ENCODE data around the gene CDKAL1.

CDKAL1 gene

GRCh38 chr6:20879526-20879925 is 345.3 kb downstream of the CDKAL1 start:
- DNase-seq, result no peak
- ChIA-PET POLR2A (no interaction called here), CTCF (no interaction called here)
- Histone ChIP-seq H3K27me3 (replicated peaks in 2 of 5; ENCODE audit: control insufficient read depth in 4 of 5, insufficient read depth in 5 of 5, low read length in 4 of 5) (no peaks in the 10 kb centered on the region), H3K4me3 (ENCODE audit: control insufficient read depth in 1 of 7, extremely low read depth in 1 of 7, insufficient read depth in 4 of 7, low read depth in 2 of 7, low read length in 6 of 7) (no peak overlapping the region), H3K27ac (ENCODE audit: insufficient read depth in 1 of 2, low read depth in 1 of 2, low read length in 2 of 2, poor library complexity in 1 of 2, severe bottlenecking in 2 of 2) (no peak overlapping the region), H3K4me1 (ENCODE audit: control extremely low read depth in 1 of 4, control insufficient read depth in 4 of 4, insufficient read depth in 4 of 4, low read length in 3 of 4) (peaks cover 0 to 8% (median 5%) of the 10 kb centered on the region in 4 experiments), H3K9me3 (ENCODE audit: control extremely low read depth in 1 of 5, control insufficient read depth in 4 of 5, insufficient read depth in 2 of 5, low read depth in 1 of 5, low read length in 4 of 5) (peaks cover 0 to 17% (median 4%) of the 10 kb centered on the region in 5 experiments), H3K36me3 (ENCODE audit: control insufficient read depth in 4 of 4, insufficient read depth in 4 of 4, low read length in 3 of 4) (peaks cover 0 to 6% (median 2%) of the 10 kb centered on the region in 4 experiments)
- 80% methylated on average over 1 of the region's 1 CpG for WGBS (ENCODE audit: insufficient coverage)

- no CpG with 5 or more reads among the region's 1 CpG for WGBS (ENCODE audit: insufficient coverage)
- Histone ChIP-seq H3K27me3 (replicated peaks in 2 of 5; ENCODE audit: control insufficient read depth in 4 of 5, insufficient read depth in 5 of 5, low read length in 4 of 5) (no peaks in the 10 kb centered on the region), H3K9me3 (ENCODE audit: control extremely low read depth in 1 of 5, control insufficient read depth in 4 of 5, insufficient read depth in 2 of 5, low read depth in 1 of 5, low read length in 4 of 5) (peaks cover 4 to 22% (median 10%) of the 10 kb centered on the region in 5 experiments), H3K27ac (ENCODE audit: insufficient read depth in 1 of 2, low read depth in 1 of 2, low read length in 2 of 2, poor library complexity in 1 of 2, severe bottlenecking in 2 of 2) (no peak overlapping the region), H3K36me3 (ENCODE audit: control insufficient read depth in 4 of 4, insufficient read depth in 4 of 4, low read length in 3 of 4) (peaks cover 0 to 6% (median 2%) of the 10 kb centered on the region in 4 experiments), H3K4me1 (ENCODE audit: control extremely low read depth in 1 of 4, control insufficient read depth in 4 of 4, insufficient read depth in 4 of 4, low read length in 3 of 4) (peaks cover 0 to 7% (median 5%) of the 10 kb centered on the region in 4 experiments), H3K4me3 (ENCODE audit: control insufficient read depth in 1 of 7, extremely low read depth in 1 of 7, insufficient read depth in 4 of 7, low read depth in 2 of 7, low read length in 6 of 7) (no peak overlapping the region)
- no peak for DNase-seq
- CTCF ChIA-PET, result interaction anchor here (0.5 kb wide), 1 partner anchor 243 kb away, joined by 3 read pairs; no protein-coding TSS in a partner anchor
- POLR2A ChIA-PET, result no interaction called here
Observed at GRCh38 chr6:20881365-20881764, 347.1 kb downstream of the CDKAL1 start.

DNA sequence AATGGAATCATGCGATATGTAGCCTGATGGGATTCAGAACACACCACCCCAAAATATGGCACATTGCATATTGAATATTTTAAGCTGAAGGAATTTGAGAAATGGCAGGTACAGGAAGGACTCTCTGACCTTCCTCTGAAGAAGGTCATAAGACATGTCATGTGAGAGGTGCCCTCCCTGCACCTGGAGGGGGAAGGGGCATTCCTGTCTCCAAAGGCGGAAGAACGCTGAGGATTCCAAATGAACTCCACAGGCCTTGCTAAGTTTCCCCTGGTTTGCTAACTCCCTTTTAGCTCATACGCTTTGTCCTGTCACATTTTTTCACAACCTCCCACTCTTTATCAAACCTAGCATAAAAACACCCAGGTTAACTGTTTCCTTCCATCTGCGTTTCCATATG is 347.8 kb downstream of the CDKAL1 start:
- ChIA-PET POLR2A (no interaction called here), CTCF (interaction anchor here (0.5 kb wide), 1 partner anchor 243 kb away, joined by 3 read pairs; no protein-coding TSS in a partner anchor)
- H3K27ac ChIP-seq (ENCODE audit: insufficient read depth in 1 of 2, low read depth in 1 of 2, low read length in 2 of 2, poor library complexity in 1 of 2, severe bottlenecking in 2 of 2), result no peak overlapping the region
- WGBS (ENCODE audit: insufficient coverage), result 83% methylated on average over 3 of the region's 5 CpGs
- DNase-seq, result no peak
- peaks cover 0 to 6% (median 2%) of the 10 kb centered on the region in 4 experiments for H3K36me3 ChIP-seq (ENCODE audit: control insufficient read depth in 4 of 4, insufficient read depth in 4 of 4, low read length in 3 of 4)
- no peaks in the 10 kb centered on the region for H3K27me3 ChIP-seq (replicated peaks in 2 of 5; ENCODE audit: control insufficient read depth in 4 of 5, insufficient read depth in 5 of 5, low read length in 4 of 5)
- no peak overlapping the region for H3K4me3 ChIP-seq (ENCODE audit: control insufficient read depth in 1 of 7, extremely low read depth in 1 of 7, insufficient read depth in 4 of 7, low read depth in 2 of 7, low read length in 6 of 7)
- H3K4me1 ChIP-seq (ENCODE audit: control extremely low read depth in 1 of 4, control insufficient read depth in 4 of 4, insufficient read depth in 4 of 4, low read length in 3 of 4), result peaks cover 0 to 7% (median 5%) of the 10 kb centered on the region in 4 experiments
- H3K9me3 ChIP-seq (ENCODE audit: control extremely low read depth in 1 of 5, control insufficient read depth in 4 of 5, insufficient read depth in 2 of 5, low read depth in 1 of 5, low read length in 4 of 5), result peaks cover 4 to 22% (median 10%) of the 10 kb centered on the region in 5 experiments

GRCh38 chr6:20885076-20885475 is 350.8 kb downstream of the CDKAL1 start:
- DNase-seq, result no peak
- Histone ChIP-seq H3K27me3 (replicated peaks in 2 of 5; ENCODE audit: control insufficient read depth in 4 of 5, insufficient read depth in 5 of 5, low read length in 4 of 5) (no peaks in the 10 kb centered on the region), H3K4me3 (ENCODE audit: control insufficient read depth in 1 of 7, extremely low read depth in 1 of 7, insufficient read depth in 4 of 7, low read depth in 2 of 7, low read length in 6 of 7) (no peak overlapping the region), H3K9me3 (ENCODE audit: control extremely low read depth in 1 of 5, control insufficient read depth in 4 of 5, insufficient read depth in 2 of 5, low read depth in 1 of 5, low read length in 4 of 5) (peaks cover 4 to 22% (median 10%) of the 10 kb centered on the region in 5 experiments), H3K4me1 (ENCODE audit: control extremely low read depth in 1 of 4, control insufficient read depth in 4 of 4, insufficient read depth in 4 of 4, low read length in 3 of 4) (no peaks in the 10 kb centered on the region), H3K27ac (ENCODE audit: insufficient read depth in 1 of 2, low read depth in 1 of 2, low read length in 2 of 2, poor library complexity in 1 of 2, severe bottlenecking in 2 of 2) (no peak overlapping the region), H3K36me3 (ENCODE audit: control insufficient read depth in 4 of 4, insufficient read depth in 4 of 4, low read length in 3 of 4) (peaks cover 0 to 6% (median 2%) of the 10 kb centered on the region in 4 experiments)
- CTCF ChIA-PET, result no interaction called here
- POLR2A ChIA-PET, result no interaction called here
- no CpG with 5 or more reads among the region's 2 CpGs for WGBS (ENCODE audit: insufficient coverage)

GRCh38 chr6:20891161-20891560 is 356.9 kb downstream of the CDKAL1 start:
- CTCF ChIA-PET, result no interaction called here
- no peaks in the 10 kb centered on the region for H3K4me1 ChIP-seq (ENCODE audit: control extremely low read depth in 1 of 4, control insufficient read depth in 4 of 4, insufficient read depth in 4 of 4, low read length in 3 of 4)
- peaks cover 0 to 2% (median 0%) of the 10 kb centered on the region in 5 experiments for H3K9me3 ChIP-seq (ENCODE audit: control extremely low read depth in 1 of 5, control insufficient read depth in 4 of 5, insufficient read depth in 2 of 5, low read depth in 1 of 5, low read length in 4 of 5)
- WGBS (ENCODE audit: insufficient coverage), result 94% methylated on average over 3 of the region's 6 CpGs
- POLR2A ChIA-PET, result no interaction called here
- no peak for DNase-seq
- H3K36me3 ChIP-seq (ENCODE audit: control insufficient read depth in 4 of 4, insufficient read depth in 4 of 4, low read length in 3 of 4), result peaks cover 0 to 2% (median 0%) of the 10 kb centered on the region in 4 experiments
- H3K27me3 ChIP-seq (replicated peaks in 2 of 5; ENCODE audit: control insufficient read depth in 4 of 5, insufficient read depth in 5 of 5, low read length in 4 of 5), result no peaks in the 10 kb centered on the region
- H3K27ac ChIP-seq (ENCODE audit: insufficient read depth in 1 of 2, low read depth in 1 of 2, low read length in 2 of 2, poor library complexity in 1 of 2, severe bottlenecking in 2 of 2), result no peak overlapping the region
- H3K4me3 ChIP-seq (ENCODE audit: control insufficient read depth in 1 of 7, extremely low read depth in 1 of 7, insufficient read depth in 4 of 7, low read depth in 2 of 7, low read length in 6 of 7), result no peak overlapping the region

GRCh38 chr6:20892365-20892764 is 358.1 kb downstream of the CDKAL1 start:
- no peak overlapping the region for H3K27ac ChIP-seq (ENCODE audit: insufficient read depth in 1 of 2, low read depth in 1 of 2, low read length in 2 of 2, poor library complexity in 1 of 2, severe bottlenecking in 2 of 2)
- no peak overlapping the region for H3K4me3 ChIP-seq (ENCODE audit: control insufficient read depth in 1 of 7, extremely low read depth in 1 of 7, insufficient read depth in 4 of 7, low read depth in 2 of 7, low read length in 6 of 7)
- H3K36me3 ChIP-seq (ENCODE audit: control insufficient read depth in 4 of 4, insufficient read depth in 4 of 4, low read length in 3 of 4), result peaks cover 0 to 2% (median 0%) of the 10 kb centered on the region in 4 experiments
- CTCF ChIA-PET, result interaction anchor here (1.2 kb wide), 1 partner anchor 12 kb away, joined by 3 read pairs; no protein-coding TSS in a partner anchor
- WGBS (ENCODE audit: insufficient coverage), result no CpG with 5 or more reads among the region's 2 CpGs
- H3K9me3 ChIP-seq (ENCODE audit: control extremely low read depth in 1 of 5, control insufficient read depth in 4 of 5, insufficient read depth in 2 of 5, low read depth in 1 of 5, low read length in 4 of 5), result peaks cover 0 to 2% (median 0%) of the 10 kb centered on the region in 5 experiments
- no peaks in the 10 kb centered on the region for H3K27me3 ChIP-seq (replicated peaks in 2 of 5; ENCODE audit: control insufficient read depth in 4 of 5, insufficient read depth in 5 of 5, low read length in 4 of 5)
- POLR2A ChIA-PET, result interaction anchor here (0.6 kb wide), 1 partner anchor 417 kb away, joined by 4 read pairs; no protein-coding TSS in a partner anchor
- H3K4me1 ChIP-seq (ENCODE audit: control extremely low read depth in 1 of 4, control insufficient read depth in 4 of 4, insufficient read depth in 4 of 4, low read length in 3 of 4), result no peaks in the 10 kb centered on the region
- no peak for DNase-seq

GRCh38 chr6:20893412-20893811 is 359.2 kb downstream of the CDKAL1 start:
- Histone ChIP-seq H3K9me3 (ENCODE audit: control extremely low read depth in 1 of 5, control insufficient read depth in 4 of 5, insufficient read depth in 2 of 5, low read depth in 1 of 5, low read length in 4 of 5) (no peaks in the 10 kb centered on the region), H3K4me1 (ENCODE audit: control extremely low read depth in 1 of 4, control insufficient read depth in 4 of 4, insufficient read depth in 4 of 4, low read length in 3 of 4) (no peaks in the 10 kb centered on the region), H3K36me3 (ENCODE audit: control insufficient read depth in 4 of 4, insufficient read depth in 4 of 4, low read length in 3 of 4) (peaks cover 0 to 2% (median 0%) of the 10 kb centered on the region in 4 experiments), H3K27me3 (replicated peaks in 2 of 5; ENCODE audit: control insufficient read depth in 4 of 5, insufficient read depth in 5 of 5, low read length in 4 of 5) (no peaks in the 10 kb centered on the region), H3K27ac (ENCODE audit: insufficient read depth in 1 of 2, low read depth in 1 of 2, low read length in 2 of 2, poor library complexity in 1 of 2, severe bottlenecking in 2 of 2) (no peak overlapping the region), H3K4me3 (ENCODE audit: control insufficient read depth in 1 of 7, extremely low read depth in 1 of 7, insufficient read depth in 4 of 7, low read depth in 2 of 7, low read length in 6 of 7) (no peak overlapping the region)
- no peak for DNase-seq
- CTCF ChIA-PET, result no interaction called here
- POLR2A ChIA-PET, result no interaction called here

Data from common myeloid progenitor, CD34-positive (primary cell).